C4-2B (cell line): ENCODE measurements around the gene NUP210.
"Not testable (repeated sequence)": the region's sequence is repeated elsewhere in the genome, so short reads cannot be mapped to it uniquely, and the experiment has no call there.

Experiments
- CTCF ChIP-seq: fragments of 450-650 bp; conservative IDR thresholded peaks from 2 replicates; pipeline ENCODE4 v1.5.1; 2017; ENCODE audit warnings: mild to moderate bottlenecking
- ZFX ChIP-seq: fragments of 450-650 bp; IDR thresholded peaks from 2 replicates; pipeline ENCODE4 v1.6.1; 2017

GRCh38 chr3:13436213-13436612 lies 16.1 kb upstream of the NUP210 start:
- TF ChIP-seq CTCF, ZFX: not testable (repeated sequence)
